Measurements from ENCODE around the gene TPCN1.

Gene TPCN1

DNA sequence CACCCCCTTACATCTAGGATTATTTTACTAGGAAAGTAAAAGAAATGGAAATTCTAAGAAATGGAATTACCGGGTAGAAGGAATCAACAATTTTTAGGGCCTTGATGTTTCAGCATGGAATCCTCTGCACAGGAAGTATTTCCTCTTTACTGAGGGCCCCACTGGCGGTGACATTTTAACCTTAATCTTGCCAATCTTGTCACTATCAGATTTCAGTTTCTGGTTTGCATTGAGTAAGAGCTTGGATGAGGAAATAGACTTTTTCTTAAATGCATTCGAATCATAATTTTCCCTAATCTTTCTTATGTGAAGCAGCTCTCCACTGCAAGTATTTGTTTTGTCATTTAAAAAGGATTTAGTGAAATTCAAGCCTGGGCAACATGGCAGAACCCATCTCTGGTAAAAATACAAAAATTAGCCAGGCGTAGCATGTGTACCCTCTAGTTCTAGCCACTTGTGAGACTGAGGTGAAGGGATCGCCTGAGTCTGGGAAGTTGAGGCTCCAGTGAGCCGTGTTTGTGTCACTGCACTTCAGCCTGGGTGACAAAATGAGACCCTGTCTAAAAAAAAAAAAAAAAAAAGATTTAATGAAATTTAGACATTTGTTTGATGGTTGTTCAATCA lies 40.7 kb downstream of the TPCN1 start:
- Histone ChIP-seq H3K4me1 (ENCODE audit: insufficient read depth, low read length) (peaks cover 9% of the 10 kb centered on the region; the same call in 1 of the 2 replicates), H3K36me3 (ENCODE audit: insufficient read depth, low read length) (no peaks in the 10 kb centered on the region), H3K9me3 (ENCODE audit: control insufficient read depth, insufficient read depth, low read length) (no peaks in the 10 kb centered on the region), H3K9ac (ENCODE audit: low read depth, low read length) (no peak overlapping the region)

- no peaks in the 10 kb centered on the region for H3K9me3 ChIP-seq (ENCODE audit: control insufficient read depth, insufficient read depth, low read length)
- H3K4me1 ChIP-seq (ENCODE audit: insufficient read depth, low read length) = peaks cover 9% of the 10 kb centered on the region; the same call in 1 of the 2 replicates
- H3K36me3 ChIP-seq (ENCODE audit: insufficient read depth, low read length) = no peaks in the 10 kb centered on the region
- H3K9ac ChIP-seq (ENCODE audit: low read depth, low read length) = no peak overlapping the region
Observed at GRCh38 chr12:113262710-113263109, 41.4 kb downstream of the TPCN1 start.

DNA sequence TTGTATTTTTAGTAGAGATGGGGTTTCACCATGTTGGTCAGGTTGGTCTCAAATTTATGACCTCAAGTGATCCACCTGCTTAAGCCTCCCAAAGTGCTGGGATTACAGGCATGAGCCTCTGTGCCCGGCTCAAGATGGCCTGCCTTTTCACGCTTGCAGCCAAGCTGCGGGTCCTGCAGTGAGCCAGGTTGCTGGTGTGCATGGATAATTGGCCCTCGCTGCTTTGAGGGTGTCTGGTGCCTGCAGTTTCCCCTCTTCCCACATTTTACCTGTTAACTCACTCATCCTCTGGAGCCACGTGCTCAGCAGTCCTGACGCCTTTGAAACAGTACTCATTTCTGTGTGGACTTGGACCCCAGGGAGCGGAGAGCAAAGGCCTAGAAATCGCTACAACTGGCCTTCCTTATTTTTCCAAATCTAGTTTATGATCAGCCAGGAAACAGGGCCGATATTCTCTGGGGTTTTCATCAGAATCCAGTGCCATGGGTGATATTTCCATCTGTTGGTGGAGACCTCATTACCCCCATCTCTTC lies 42.2 kb downstream of the TPCN1 start:
- H3K9me3 ChIP-seq (ENCODE audit: control insufficient read depth, insufficient read depth, low read length) = no peaks in the 10 kb centered on the region
- no peak overlapping the region for H3K9ac ChIP-seq (ENCODE audit: low read depth, low read length)
- H3K36me3 ChIP-seq (ENCODE audit: insufficient read depth, low read length) = no peaks in the 10 kb centered on the region
- H3K4me1 ChIP-seq (ENCODE audit: insufficient read depth, low read length) = peaks cover 9% of the 10 kb centered on the region; the same call in 1 of the 2 replicates

GRCh38 chr12:113266106-113266895 lies 45.0 kb downstream of the TPCN1 start:
- Histone ChIP-seq H3K9ac (ENCODE audit: low read depth, low read length) (no peak overlapping the region), H3K36me3 (ENCODE audit: insufficient read depth, low read length) (no peaks in the 10 kb centered on the region), H3K4me1 (ENCODE audit: insufficient read depth, low read length) (no peaks in the 10 kb centered on the region), H3K9me3 (ENCODE audit: control insufficient read depth, insufficient read depth, low read length) (no peaks in the 10 kb centered on the region)

- Histone ChIP-seq H3K36me3 (ENCODE audit: insufficient read depth, low read length) (no peaks in the 10 kb centered on the region), H3K9me3 (ENCODE audit: control insufficient read depth, insufficient read depth, low read length) (no peaks in the 10 kb centered on the region), H3K9ac (ENCODE audit: low read depth, low read length) (no peak overlapping the region), H3K4me1 (ENCODE audit: insufficient read depth, low read length) (no peaks in the 10 kb centered on the region; the same call in 1 of the 2 replicates)
Observed at GRCh38 chr12:113267621-113268020, 46.4 kb downstream of the TPCN1 start.

DNA sequence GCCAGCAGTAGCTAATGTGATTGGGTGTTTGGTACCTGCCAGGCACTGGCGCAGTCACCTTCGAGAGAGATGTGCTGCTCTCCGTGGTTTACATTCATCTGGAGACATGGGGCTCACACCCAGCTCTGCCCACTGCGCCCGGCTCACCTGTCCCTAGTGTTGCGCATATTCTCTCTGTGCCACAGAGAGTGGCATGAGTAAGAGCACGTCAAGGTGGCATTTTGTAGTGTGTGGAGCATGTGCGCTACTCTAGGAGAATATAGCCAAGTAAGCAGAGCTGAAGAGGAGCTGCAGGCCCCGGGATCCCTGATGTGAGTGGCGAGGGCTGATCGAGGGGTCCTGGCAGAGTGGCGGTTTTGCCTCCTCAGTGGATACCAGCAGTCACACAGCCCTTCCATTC lies 46.9 kb downstream of the TPCN1 start:
- Histone ChIP-seq H3K36me3 (ENCODE audit: insufficient read depth, low read length) (no peaks in the 10 kb centered on the region), H3K4me1 (ENCODE audit: insufficient read depth, low read length) (no peaks in the 10 kb centered on the region; the same call in 1 of the 2 replicates), H3K9ac (ENCODE audit: low read depth, low read length) (no peak overlapping the region), H3K9me3 (ENCODE audit: control insufficient read depth, insufficient read depth, low read length) (no peaks in the 10 kb centered on the region)

DNA sequence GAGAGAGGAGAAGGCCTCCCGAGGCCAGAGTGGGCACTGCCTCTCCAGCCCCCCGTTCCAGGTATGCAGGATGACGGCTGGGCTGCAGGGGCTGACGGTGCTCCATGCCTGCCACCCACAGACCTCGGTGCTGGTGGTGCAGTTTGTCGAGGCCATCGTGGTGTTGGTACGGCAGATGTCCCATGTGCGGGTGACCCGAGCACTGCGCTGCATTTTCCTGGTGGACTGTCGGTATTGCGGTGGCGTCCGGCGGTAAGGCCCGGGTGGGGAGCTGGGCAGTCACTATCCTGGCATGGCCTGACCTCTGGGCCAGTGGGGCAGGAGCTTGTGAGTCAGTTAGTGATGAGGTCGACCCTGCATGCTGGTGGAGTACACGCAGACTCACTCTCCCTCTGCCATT lies 47.4 kb downstream of the TPCN1 start:
- Histone ChIP-seq H3K36me3 (ENCODE audit: insufficient read depth, low read length) (no peaks in the 10 kb centered on the region), H3K4me1 (ENCODE audit: insufficient read depth, low read length) (no peaks in the 10 kb centered on the region; the same call in 1 of the 2 replicates), H3K9me3 (ENCODE audit: control insufficient read depth, insufficient read depth, low read length) (no peaks in the 10 kb centered on the region), H3K9ac (ENCODE audit: low read depth, low read length) (no peak overlapping the region)

GRCh38 chr12:113269257-113269943 lies 48.1 kb downstream of the TPCN1 start:
- H3K9me3 ChIP-seq (ENCODE audit: control insufficient read depth, insufficient read depth, low read length) = no peaks in the 10 kb centered on the region
- no peak overlapping the region for H3K9ac ChIP-seq (ENCODE audit: low read depth, low read length)
- H3K36me3 ChIP-seq (ENCODE audit: insufficient read depth, low read length) = no peaks in the 10 kb centered on the region; the same call in 1 of the 2 replicates
- no peaks in the 10 kb centered on the region; the same call in 1 of the 2 replicates for H3K4me1 ChIP-seq (ENCODE audit: insufficient read depth, low read length)

DNA sequence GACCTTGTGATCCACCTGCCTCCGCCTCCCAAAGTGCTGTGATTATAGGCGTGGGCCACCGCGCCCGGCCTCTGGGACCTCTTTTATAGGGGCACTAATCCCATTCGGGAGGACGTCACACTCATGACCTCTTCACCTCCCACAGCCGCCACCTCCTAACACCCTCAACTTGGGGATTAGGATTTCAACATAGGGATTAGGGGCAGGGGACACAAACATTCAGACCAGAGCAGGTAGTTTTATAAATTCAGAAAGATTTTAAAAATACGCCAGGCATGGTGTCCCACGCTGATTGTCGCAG lies 49.4 kb downstream of the TPCN1 start:
- H3K36me3 ChIP-seq (ENCODE audit: insufficient read depth, low read length) = no peaks in the 10 kb centered on the region; the same call in 1 of the 2 replicates
- H3K4me1 ChIP-seq (ENCODE audit: insufficient read depth, low read length) = no peaks in the 10 kb centered on the region; the same call in 1 of the 2 replicates
- no peak overlapping the region for H3K9ac ChIP-seq (ENCODE audit: low read depth, low read length)
- H3K9me3 ChIP-seq (ENCODE audit: control insufficient read depth, insufficient read depth, low read length) = no peaks in the 10 kb centered on the region

DNA sequence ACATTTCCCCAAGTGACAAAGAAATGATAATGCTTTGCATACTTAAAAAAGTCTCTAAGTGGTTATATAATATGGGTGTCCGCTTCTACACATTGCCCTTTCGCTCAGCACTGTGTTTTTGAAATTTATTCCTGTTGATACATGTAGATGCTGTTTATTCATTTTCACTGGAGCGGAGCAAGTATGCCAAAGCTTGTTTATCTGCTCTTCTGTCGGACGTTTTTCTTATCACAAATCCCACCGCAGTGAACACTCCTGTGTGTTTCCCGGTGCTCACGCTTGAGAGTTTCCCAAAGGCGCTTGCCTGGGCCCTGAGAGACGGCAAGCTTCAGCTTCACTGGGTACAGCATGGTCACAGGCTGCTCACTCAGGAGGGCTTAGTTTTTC lies 50.2 kb downstream of the TPCN1 start:
- Histone ChIP-seq H3K4me1 (ENCODE audit: insufficient read depth, low read length) (no peaks in the 10 kb centered on the region; the same call in 1 of the 2 replicates), H3K9me3 (ENCODE audit: control insufficient read depth, insufficient read depth, low read length) (no peaks in the 10 kb centered on the region), H3K9ac (ENCODE audit: low read depth, low read length) (no peak overlapping the region), H3K36me3 (ENCODE audit: insufficient read depth, low read length) (no peaks in the 10 kb centered on the region; the same call in 1 of the 2 replicates)

DNA sequence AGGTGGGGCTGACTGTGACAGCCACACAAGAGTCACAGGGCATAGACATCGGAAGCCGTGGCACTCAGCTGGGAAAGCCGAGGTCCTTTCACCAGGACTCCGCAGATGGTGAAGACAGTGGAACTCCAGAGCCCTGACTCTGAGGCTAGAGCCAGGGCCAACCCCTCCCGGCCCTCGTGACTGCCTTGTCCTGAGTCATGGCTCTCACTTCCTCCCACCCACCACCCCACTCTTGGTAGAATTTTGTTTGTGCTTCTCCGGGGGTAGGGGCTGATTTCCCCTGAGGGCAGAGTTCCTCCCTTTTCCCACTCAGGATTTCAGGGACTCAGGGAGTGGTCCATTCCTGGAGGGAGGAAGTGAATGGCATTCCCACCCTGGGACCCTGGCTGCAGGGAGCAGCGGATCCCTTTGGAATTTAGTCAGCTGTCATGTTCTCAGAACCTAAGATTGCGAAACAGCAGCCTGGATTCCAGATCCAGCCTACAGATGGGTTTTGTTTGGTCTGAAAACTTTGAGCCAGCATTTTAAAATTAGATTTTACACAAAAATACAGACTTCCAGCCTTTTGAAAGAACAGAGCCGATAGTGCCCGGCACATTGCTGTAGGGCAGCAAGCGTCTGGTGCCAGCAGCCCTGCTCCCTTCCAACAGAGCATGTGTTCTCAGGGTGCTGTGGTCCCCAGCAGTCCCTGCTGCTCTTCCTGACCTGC lies 50.7 kb downstream of the TPCN1 start:
- no peak overlapping the region for H3K9ac ChIP-seq (ENCODE audit: low read depth, low read length)

DNA sequence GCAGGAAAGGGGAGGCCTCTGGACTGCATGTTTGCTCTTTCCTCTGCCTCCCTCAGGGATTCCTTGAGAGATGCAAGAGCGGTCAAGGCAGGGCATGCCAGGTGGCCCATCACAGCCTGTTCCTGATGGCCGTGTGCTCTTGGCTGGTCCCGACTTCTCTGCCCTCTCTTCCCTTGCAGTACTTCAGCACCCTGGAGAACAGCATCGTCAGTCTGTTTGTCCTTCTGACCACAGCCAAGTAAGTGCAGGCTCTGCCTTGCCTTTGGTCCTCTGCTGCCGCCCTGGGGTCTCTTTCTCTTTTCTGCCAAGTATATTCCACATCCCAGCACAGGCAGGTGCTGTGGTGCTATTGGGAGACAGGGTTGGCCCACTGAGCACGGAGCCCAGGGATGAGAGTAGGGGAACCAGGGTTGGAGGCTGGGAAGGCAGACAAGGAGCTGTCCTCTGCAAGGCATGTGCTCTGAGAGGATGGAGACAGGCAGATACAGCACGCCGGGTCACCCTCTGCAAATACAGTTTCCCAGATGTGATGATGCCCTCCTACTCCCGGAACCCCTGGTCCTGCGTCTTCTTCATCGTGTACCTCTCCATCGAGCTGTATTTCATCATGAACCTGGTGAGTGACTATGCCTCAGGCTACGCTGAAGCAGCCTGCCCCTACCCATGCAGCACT lies 51.9 kb downstream of the TPCN1 start:
- no peak overlapping the region for H3K9ac ChIP-seq (ENCODE audit: low read depth, low read length)
- H3K36me3 ChIP-seq (ENCODE audit: insufficient read depth, low read length) = no peaks in the 10 kb centered on the region; the same call in 1 of the 2 replicates
- no peaks in the 10 kb centered on the region; the same call in 1 of the 2 replicates for H3K4me1 ChIP-seq (ENCODE audit: insufficient read depth, low read length)
- H3K9me3 ChIP-seq (ENCODE audit: control insufficient read depth, insufficient read depth, low read length) = no peaks in the 10 kb centered on the region

More for the DNA sequence above, 50.7 kb downstream of the TPCN1 start:
- Histone ChIP-seq H3K9me3 (ENCODE audit: control insufficient read depth, insufficient read depth, low read length) (no peaks in the 10 kb centered on the region), H3K4me1 (ENCODE audit: insufficient read depth, low read length) (no peaks in the 10 kb centered on the region; the same call in 1 of the 2 replicates), H3K36me3 (ENCODE audit: insufficient read depth, low read length) (no peaks in the 10 kb centered on the region; the same call in 1 of the 2 replicates)

GRCh38 chr12:113274848-113275247 lies 53.6 kb downstream of the TPCN1 start:
- Histone ChIP-seq H3K4me1 (ENCODE audit: insufficient read depth, low read length) (no peaks in the 10 kb centered on the region; the same call in 1 of the 2 replicates), H3K9me3 (ENCODE audit: control insufficient read depth, insufficient read depth, low read length) (no peaks in the 10 kb centered on the region)

More at GRCh38 chr12:113274848-113275247, 53.6 kb downstream of the TPCN1 start:
- Histone ChIP-seq H3K36me3 (ENCODE audit: insufficient read depth, low read length) (no peaks in the 10 kb centered on the region; the same call in none of the 2 replicates), H3K9ac (ENCODE audit: low read depth, low read length) (no peak overlapping the region)

All from ES-I3 (cell line).